ENCODE results near the gene PTCH2.

PTCH2 gene, protein sequence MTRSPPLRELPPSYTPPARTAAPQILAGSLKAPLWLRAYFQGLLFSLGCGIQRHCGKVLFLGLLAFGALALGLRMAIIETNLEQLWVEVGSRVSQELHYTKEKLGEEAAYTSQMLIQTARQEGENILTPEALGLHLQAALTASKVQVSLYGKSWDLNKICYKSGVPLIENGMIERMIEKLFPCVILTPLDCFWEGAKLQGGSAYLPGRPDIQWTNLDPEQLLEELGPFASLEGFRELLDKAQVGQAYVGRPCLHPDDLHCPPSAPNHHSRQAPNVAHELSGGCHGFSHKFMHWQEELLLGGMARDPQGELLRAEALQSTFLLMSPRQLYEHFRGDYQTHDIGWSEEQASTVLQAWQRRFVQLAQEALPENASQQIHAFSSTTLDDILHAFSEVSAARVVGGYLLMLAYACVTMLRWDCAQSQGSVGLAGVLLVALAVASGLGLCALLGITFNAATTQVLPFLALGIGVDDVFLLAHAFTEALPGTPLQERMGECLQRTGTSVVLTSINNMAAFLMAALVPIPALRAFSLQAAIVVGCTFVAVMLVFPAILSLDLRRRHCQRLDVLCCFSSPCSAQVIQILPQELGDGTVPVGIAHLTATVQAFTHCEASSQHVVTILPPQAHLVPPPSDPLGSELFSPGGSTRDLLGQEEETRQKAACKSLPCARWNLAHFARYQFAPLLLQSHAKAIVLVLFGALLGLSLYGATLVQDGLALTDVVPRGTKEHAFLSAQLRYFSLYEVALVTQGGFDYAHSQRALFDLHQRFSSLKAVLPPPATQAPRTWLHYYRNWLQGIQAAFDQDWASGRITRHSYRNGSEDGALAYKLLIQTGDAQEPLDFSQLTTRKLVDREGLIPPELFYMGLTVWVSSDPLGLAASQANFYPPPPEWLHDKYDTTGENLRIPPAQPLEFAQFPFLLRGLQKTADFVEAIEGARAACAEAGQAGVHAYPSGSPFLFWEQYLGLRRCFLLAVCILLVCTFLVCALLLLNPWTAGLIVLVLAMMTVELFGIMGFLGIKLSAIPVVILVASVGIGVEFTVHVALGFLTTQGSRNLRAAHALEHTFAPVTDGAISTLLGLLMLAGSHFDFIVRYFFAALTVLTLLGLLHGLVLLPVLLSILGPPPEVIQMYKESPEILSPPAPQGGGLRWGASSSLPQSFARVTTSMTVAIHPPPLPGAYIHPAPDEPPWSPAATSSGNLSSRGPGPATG

GRCh38 chr1:44842862-44843655 lies at the start of gene PTCH2:
TSS of gene PTCH2 (minus strand) at chr1:44843253. CDS start at chr1:44842932, 321 bp downstream.
- DNase-seq = no peak

GRCh38 chr1:44890007-44890406 lies 47.0 kb upstream of the PTCH2 start:
- no peak for DNase-seq

DNA sequence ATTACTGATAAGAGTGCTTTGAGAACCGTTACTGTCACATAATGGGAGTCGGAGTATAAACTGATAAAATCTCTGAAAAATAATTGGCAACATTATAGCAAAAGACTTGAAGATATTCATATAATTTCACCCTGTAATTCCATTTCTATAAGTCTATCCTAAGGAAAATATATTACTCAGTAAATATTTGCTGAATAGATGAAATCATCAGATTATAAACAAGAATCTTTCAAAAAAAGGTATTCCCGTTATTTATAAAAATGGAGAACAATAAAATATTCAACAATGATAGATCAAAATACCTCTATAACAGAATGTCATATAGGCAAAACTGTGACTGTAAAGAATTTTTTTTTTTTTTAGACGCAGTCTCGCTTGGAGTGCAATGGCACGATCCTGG lies 42.4 kb upstream of the PTCH2 start:
- no peak for DNase-seq

- DNase-seq = no peak
Measured at GRCh38 chr1:44884746-44885145, 41.7 kb upstream of the PTCH2 start.

DNA sequence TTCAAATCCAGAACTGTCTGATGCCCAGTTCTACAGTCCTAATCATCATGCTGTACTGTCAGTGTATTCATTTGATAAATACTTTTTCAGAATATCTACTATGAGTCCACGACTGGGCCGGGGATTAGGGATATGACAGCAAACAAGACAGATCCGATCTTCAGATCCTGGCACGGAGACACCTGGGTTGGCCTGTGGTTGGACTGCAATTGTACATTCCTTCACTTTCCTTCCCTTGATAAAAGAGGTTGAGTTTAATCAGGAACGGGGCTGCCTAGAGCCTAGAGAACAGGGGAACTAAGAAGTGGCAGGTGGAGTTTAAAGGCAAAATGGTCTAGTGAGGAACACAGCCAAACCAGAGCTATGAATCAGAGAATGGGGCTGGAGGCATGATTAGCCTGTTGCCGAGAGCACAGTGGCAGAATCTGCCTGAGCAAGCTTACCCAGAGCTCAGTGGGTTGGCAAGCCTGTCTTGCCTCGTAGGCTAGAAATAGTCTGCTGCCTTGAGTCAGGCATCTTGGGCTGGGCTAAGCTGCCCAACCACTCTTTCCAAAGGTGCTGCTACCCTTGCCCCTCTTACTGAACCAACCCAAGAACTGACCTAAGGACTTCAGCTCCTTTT lies 38.1 kb upstream of the PTCH2 start:
- no peak for DNase-seq

DNA sequence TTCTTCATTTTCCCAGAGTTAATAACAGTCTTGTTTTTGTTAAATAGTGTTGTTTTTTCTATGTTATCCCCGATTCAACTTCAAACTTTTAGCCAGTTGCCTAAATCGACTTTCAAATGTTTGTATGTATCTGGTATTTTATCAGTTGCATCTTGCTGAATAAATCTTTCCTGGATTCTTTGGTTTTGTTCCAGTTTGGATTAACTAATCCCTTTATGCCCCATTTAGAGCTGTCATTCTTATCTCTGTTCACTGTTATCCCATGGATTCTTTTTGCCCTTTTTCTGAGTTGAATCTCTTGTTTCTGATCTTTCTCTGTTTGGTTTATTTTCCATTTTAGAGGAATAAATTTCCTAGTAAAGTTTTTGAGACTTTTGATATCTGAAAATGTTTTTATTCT lies 31.1 kb upstream of the PTCH2 start:
- DNase-seq = no peak

- DNase-seq = no peak
Measured at GRCh38 chr1:44870096-44870495, 27.0 kb upstream of the PTCH2 start.

GRCh38 chr1:44867801-44868200 lies 24.7 kb upstream of the PTCH2 start:
- no peak for DNase-seq

GRCh38 chr1:44862829-44863401 lies 19.9 kb upstream of the PTCH2 start:
- DNase-seq = no peak

- DNase-seq = no peak
Measured at GRCh38 chr1:44860891-44861425, 17.9 kb upstream of the PTCH2 start.

DNA sequence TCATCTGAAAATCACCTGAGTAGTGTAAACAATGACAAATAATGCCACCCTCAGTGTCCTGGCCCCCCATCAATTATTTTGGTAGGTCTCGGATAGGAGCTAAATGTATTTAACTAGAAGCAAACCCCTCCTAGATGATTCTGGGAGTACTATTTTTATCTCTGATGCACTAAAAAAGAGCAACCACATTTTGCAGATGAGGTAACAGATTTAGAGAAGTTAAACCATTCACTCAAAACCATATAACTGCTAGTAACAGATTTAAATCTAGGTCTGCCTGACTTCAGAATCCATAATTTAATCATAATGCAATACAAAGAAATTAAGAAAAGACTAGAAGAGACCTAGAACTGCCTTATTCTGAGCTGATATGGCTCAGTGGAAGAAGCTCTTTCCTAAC lies 17.3 kb upstream of the PTCH2 start:
- DNase-seq = no peak

DNA sequence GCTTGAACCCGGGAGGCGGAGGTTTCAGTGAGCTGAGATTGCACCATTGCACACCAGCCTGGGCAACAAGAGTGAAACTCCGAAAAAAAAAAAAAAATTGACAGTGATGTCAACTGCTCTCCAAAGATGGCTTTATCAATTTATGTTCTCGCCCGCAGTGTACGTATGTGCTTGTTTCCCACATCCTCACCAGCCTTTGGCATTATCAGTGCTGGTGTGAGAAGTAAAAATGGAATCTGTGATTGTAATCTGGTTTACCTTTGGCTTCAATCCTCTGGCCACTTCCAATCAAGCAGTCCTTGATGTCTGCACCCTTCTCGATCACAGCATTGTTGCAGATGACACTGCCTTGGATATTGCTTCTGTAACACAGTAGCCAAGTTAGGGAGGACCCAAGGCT lies 14.4 kb upstream of the PTCH2 start:
- DNase-seq = no peak

DNA sequence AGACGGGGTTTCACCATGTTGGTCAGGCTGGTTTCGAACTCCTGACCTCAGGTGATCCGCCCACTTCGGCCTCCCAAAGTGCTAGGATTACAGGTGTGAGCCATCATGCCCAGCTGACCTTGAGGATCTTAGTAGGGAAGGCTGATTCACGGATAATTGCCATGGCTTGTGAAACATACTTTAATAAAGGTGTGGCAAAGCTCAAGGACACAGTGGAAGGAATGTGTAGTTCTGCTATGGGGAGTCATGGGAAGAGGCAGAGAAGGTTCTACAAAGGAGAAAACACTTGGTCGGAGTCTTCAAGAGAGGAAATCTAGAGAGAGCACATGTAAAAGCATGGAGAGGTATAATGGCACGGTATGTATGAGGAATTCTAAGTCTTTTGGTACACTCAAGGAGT lies 12.7 kb upstream of the PTCH2 start:
- no peak for DNase-seq

DNA sequence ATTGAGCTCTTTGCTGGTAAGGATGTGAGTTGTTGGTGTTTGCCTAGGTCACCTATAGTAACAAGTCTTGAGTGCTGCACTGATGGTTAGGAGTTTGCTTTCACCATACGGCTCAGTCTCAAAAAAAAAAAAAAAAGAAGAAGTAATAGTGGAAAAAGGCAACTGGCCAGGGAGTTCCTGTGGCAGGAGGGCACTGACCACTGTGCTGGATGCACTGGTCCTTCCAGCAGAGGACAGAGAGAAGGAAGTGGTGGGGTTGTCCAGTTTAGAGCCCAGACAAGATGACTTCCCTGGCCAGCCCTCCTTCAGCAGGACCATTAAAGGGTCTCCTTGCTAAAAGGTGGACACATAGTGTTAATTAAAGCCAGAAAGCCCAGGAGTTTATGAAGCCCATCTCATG lies 11.9 kb upstream of the PTCH2 start:
- no peak for DNase-seq

GRCh38 chr1:44853201-44853600 lies 10.1 kb upstream of the PTCH2 start:
- no peak for DNase-seq

- no peak for DNase-seq
Measured at GRCh38 chr1:44851308-44851707, 8.3 kb upstream of the PTCH2 start.

DNA sequence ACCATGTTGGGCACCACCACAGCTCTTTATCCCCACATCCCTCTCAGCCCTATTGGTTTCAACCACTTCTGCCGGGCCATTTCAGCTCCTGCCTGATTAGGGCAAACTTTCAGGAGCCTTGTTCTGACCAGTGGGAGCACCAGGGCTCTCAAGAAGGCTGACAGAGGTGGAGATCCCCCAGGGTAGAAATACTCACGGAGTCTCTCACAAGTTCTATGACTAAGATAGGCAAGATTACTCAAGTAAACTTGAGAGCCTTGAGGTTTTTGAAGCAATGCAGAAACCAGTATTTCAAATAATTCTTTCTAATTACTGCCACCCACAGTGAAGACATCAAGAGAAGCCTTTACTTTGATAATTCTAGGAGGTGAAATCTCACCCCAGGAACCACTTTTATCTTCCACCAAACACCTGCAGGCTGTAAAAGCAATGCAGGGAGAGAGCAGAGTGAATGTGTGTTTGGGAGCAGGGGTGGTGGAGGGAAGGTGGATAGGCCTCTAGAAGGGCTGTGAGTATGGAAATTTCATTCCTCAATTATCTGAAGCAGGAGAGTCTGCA lies 6.6 kb upstream of the PTCH2 start:
- DNase-seq = no peak

DNA sequence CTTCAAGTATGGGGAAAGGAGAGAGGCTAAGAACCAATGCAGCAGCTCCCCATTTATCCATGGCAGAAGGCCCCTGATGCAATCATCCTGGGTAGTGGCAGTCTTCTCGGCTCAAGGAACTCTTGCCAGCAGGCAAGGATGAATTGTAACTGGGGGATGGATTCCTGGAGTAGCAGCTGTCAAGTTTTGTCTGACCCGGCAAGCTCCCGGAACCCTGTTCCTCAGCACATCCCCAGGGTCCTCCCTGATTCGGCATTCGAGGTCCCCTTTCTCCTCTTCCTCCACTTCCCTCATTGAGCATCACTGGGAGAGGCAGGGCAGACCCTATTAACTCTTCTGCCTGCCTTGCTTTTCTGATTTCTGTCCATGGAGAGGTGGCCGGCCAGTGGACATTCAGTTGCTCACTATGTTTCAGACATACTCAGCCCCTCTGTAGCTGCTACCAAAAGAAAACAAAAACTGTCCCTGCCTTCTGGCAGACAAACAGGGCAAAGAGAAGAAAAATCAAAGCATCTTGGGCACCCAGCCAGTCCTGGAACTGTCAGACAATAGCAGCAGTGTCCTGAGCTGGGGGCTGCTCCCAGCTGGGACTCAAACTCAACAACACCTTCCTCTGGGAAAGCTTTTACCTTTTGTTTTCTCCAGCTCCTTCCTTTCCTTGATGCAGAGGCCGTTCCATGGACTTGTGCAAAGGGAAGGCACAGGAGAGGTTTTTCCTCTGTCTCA lies 5.6 kb upstream of the PTCH2 start:
- DNase-seq = no peak

GRCh38 chr1:44847845-44848244 lies 4.8 kb upstream of the PTCH2 start:
- no peak for DNase-seq

GRCh38 chr1:44846985-44847384 lies 3.9 kb upstream of the PTCH2 start:
- no peak for DNase-seq

Measured in activated gamma-delta T cell treated with Interleukin-2 at 50 U/mL for 16 hours (primary cell).